Thyroid gland (tissue), 4 donors: ENCODE measurements around the gene SCYL1. TPM values are rescaled to one million over a fixed set of nuclear protein-coding genes. Genes with fewer than 3 reads are reported as not detected.

Experiments
- DNase-seq, 2 donors: peaks; one replicate each; pipeline ENCODE4 v3.0.0-alpha.2; 2019
- H3K27ac ChIP-seq, 3 donors: fragments of 200-600 bp; sonication (generic); 1 replicate in 2 of 3; 2 replicates in 1 of 3; pipeline ENCODE4 v1.5.1; 2016 to 2019; ENCODE audit warnings: mild to moderate bottlenecking in 1 of 3, moderate library complexity in 1 of 3
- H3K27me3 ChIP-seq: fragments of 200-600 bp; sonication (generic); one replicate; pipeline ENCODE4 v1.5.1; 2019
- H3K36me3 ChIP-seq, 2 donors: fragments of 200-600 bp; sonication (generic); one replicate each; pipeline ENCODE4 v1.5.1; 2016 to 2019
- H3K4me1 ChIP-seq, 2 donors: fragments of 200-600 bp; sonication (generic); one replicate each; pipeline ENCODE4 v1.5.1; 2017 to 2019
- H3K4me3 ChIP-seq, 3 donors: fragments of 200-600 bp; sonication (generic); replicated peaks in 1 of 3; 1 replicate in 2 of 3; 2 replicates in 1 of 3; pipeline ENCODE4 v1.5.1; 2016; ENCODE audit warnings: mild to moderate bottlenecking in 1 of 3
- H3K9me3 ChIP-seq: fragments of 200-600 bp; sonication (generic); one replicate; pipeline ENCODE4 v1.5.1; 2017
- POLR2A ChIP-seq, 2 donors: fragments of 450-650 bp; IDR thresholded peaks; one replicate each; pipeline ENCODE4 v1.6.1; 2017; ENCODE audit warnings: antibody characterized with exemption in 2 of 2, mild to moderate bottlenecking in 2 of 2, moderate library complexity in 1 of 2
- WGBS, 2 donors: methylation state at CpG; one replicate each; pipeline ENCODE4 v1.1.5; 2017; 5-methylcytosine and 5-hydroxymethylcytosine counted together
- intact Hi-C: fragments of 100-400 bp; cut with DNase I; formaldehyde crosslinking; loops from one replicate; pipeline ENCODE4 v1.15.1; 2023
- total RNA-seq, 4 donors: library from RNA; depleted of rRNA; stranded (reverse); fragments of >200 nt; gene quantifications; one replicate each; pipeline ENCODE4 v1.2.3, GENCODE V29; 2016
- TF ChIP-seq, protein P1 (sequence below), 6 experiments: fragments of 200-600 bp in 3 of 6; fragments of 450-650 bp in 3 of 6; sonication (generic) in 3 of 6; IDR thresholded peaks; one replicate each; pipeline ENCODE4 v1.5.1; 2016 to 2019; ENCODE audit warnings: antibody characterized with exemption in 6 of 6, mild to moderate bottlenecking in 2 of 6, inconsistent platforms in 1 of 6, moderate library complexity in 1 of 6

Gene SCYL1
- total RNA-seq, 4 donors from 2014 or later = 99.8 to 122 (median 116) TPM

DNA sequence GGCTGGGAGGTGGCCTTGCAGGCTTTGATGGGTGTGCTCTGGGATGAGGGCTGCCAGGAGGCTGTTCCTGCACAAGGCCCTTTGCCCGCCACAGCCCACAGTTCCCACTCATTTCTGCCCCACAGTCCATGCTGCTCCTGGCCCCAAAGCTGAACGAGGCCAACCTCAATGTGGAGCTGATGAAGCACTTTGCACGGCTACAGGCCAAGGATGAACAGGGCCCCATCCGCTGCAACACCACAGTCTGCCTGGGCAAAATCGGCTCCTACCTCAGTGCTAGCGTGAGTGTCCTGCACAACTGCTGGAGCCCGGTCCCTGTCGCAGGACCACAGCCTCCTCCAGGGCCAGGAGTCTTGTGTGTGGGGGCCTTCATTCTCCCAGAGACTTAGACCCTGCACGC, 10.2 kb downstream of the SCYL1 start:
- Histone ChIP-seq H3K4me3 (no peak overlapping the region), H3K4me1 (peaks cover 7% of the 10 kb centered on the region in 2 donors), H3K27ac (no peak overlapping the region), H3K27me3 (no peaks in the 10 kb centered on the region), H3K36me3 (peaks cover 44 to 61% of the 10 kb centered on the region in 2 donors), H3K9me3 (no peaks in the 10 kb centered on the region)
- WGBS, 2 donors = 89 to 96% methylated on average over 4 to 9 of the region's 9 CpGs
- DNase-seq = no peak
- no peak for TF ChIP-seq POLR2A (IDR thresholded peaks at IDR 0.05)
- TF ChIP-seq, protein P1, sequence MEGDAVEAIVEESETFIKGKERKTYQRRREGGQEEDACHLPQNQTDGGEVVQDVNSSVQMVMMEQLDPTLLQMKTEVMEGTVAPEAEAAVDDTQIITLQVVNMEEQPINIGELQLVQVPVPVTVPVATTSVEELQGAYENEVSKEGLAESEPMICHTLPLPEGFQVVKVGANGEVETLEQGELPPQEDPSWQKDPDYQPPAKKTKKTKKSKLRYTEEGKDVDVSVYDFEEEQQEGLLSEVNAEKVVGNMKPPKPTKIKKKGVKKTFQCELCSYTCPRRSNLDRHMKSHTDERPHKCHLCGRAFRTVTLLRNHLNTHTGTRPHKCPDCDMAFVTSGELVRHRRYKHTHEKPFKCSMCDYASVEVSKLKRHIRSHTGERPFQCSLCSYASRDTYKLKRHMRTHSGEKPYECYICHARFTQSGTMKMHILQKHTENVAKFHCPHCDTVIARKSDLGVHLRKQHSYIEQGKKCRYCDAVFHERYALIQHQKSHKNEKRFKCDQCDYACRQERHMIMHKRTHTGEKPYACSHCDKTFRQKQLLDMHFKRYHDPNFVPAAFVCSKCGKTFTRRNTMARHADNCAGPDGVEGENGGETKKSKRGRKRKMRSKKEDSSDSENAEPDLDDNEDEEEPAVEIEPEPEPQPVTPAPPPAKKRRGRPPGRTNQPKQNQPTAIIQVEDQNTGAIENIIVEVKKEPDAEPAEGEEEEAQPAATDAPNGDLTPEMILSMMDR (IDR thresholded peaks at IDR 0.05) = no peak
- intact Hi-C loops = no loop called here

DNA sequence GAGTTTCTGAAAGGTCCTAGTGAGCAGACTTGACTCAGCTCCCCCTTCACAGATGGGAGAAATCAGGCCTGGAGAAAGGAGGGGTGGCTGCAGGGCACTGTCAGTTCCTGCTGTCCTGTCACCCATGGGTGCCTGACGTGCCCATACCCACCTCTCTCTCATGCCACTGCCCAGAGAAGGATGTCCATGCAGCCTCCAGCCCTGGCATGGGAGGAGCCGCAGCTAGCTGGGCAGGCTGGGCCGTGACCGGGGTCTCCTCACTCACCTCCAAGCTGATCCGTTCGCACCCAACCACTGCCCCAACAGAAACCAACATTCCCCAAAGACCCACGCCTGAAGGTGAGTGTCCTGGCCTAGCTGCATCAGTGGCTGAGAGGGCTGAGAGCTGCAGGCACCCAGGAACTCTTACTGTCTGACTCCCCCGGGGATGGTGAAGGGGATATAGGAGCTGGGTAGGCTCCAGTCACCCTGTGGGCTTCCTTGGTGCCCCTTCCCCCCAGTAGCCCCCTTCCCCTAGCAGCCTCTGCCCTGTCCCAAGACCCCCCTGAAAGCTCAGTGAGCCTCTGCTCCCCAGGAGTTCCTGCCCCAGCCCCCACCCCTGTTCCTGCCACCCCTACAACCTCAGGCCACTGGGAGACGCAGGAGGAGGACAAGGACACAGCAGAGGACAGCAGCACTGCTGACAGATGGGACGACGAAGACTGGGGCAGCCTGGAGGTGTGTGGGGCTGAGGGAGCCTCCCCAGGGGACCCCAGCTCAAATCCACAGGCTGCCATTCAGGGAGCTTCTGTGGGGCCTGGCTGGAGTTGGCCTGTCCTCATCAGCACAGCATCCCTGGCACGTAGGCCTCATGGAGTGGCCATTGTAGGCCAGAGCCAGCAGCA, 11.8 kb downstream of the SCYL1 start:
- 92 to 96% methylated on average over 7 to 9 of the region's 12 CpGs for WGBS, 2 donors
- peaks cover 29 to 46% of the 10 kb centered on the region in 2 donors for H3K36me3 ChIP-seq
- no peaks in the 10 kb centered on the region for H3K27me3 ChIP-seq
- H3K4me3 ChIP-seq = no peak overlapping the region
- intact Hi-C loops = no loop called here
- H3K27ac ChIP-seq = no peak overlapping the region
- TF ChIP-seq, protein P1 (IDR thresholded peaks at IDR 0.05) = no peak
- no peak for TF ChIP-seq POLR2A (IDR thresholded peaks at IDR 0.05)
- no peak for DNase-seq
- H3K4me1 ChIP-seq = peaks cover 15% of the 10 kb centered on the region in 2 donors
- no peaks in the 10 kb centered on the region for H3K9me3 ChIP-seq

DNA sequence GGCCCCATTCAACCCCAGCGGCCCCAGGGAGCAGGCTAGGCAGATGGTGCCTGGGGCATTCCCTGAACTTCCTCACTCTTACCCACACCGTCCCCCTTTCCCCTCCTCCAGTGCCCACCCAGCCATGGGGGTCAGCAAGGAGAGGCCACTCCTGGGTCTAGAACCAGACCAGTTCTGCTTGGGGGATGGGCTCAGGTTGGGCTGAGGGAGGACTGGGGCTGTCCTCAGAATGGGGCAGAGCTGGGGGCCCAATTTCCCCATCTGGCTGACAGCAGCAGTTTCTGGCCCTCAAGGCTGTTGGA, 12.4 kb downstream of the SCYL1 start:
- peaks cover 23 to 42% of the 10 kb centered on the region in 2 donors for H3K36me3 ChIP-seq
- TF ChIP-seq, protein P1 (IDR thresholded peaks at IDR 0.05) = no peak
- no peak for TF ChIP-seq POLR2A (IDR thresholded peaks at IDR 0.05)
- no peak overlapping the region for H3K27ac ChIP-seq
- H3K4me1 ChIP-seq = peaks cover 18 to 20% of the 10 kb centered on the region in 2 donors
- intact Hi-C loops = no loop called here
- no peaks in the 10 kb centered on the region for H3K27me3 ChIP-seq
- no peak for DNase-seq
- 95 to 100% methylated on average over 2 of the region's 2 CpGs for WGBS, 2 donors
- no peak overlapping the region for H3K4me3 ChIP-seq
- no peaks in the 10 kb centered on the region for H3K9me3 ChIP-seq

DNA sequence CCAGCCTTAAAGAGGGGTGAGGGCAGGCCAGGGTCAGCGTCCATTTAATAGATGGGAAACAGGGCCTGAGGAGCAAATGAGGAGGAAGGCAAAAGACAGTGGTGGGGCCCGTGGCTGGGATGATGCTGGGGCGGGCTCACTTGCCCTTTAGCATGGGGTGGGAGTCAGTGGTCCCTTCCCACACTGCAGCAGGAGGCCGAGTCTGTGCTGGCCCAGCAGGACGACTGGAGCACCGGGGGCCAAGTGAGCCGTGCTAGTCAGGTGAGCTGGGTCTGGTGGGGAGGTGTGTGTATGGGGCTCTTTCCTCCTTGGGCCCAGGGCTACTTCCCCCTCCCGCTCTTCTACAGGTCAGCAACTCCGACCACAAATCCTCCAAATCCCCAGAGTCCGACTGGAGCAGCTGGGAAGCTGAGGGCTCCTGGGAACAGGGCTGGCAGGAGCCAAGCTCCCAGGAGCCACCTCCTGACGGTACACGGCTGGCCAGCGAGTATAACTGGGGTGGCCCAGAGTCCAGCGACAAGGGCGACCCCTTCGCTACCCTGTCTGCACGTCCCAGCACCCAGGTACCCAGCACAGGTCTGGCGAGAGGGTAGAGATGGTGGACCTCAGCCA, 12.8 kb downstream of the SCYL1 start:
- DNase-seq = no peak
- peaks cover 18 to 37% of the 10 kb centered on the region in 2 donors for H3K36me3 ChIP-seq
- peaks cover 18 to 20% of the 10 kb centered on the region in 2 donors for H3K4me1 ChIP-seq
- no peaks in the 10 kb centered on the region for H3K9me3 ChIP-seq
- H3K27ac ChIP-seq = no peak overlapping the region
- 87 to 96% methylated on average over 9 to 14 of the region's 18 CpGs for WGBS, 2 donors
- TF ChIP-seq, protein P1 (IDR thresholded peaks at IDR 0.05) = no peak
- intact Hi-C loops = no loop called here
- no peak overlapping the region for H3K4me3 ChIP-seq
- no peaks in the 10 kb centered on the region for H3K27me3 ChIP-seq
